Subcutaneous adipose tissue (tissue), 4 donors: ENCODE results near the gene RAMACL. TPM values are rescaled to one million over a fixed set of nuclear protein-coding genes. Genes with fewer than 3 reads are reported as not detected.

ENCODE experiments used
- CTCF ChIP-seq: fragments of 450-650 bp; IDR thresholded peaks from one replicate; pipeline ENCODE4 v1.5.1; 2016; ENCODE audit warnings: low read depth, mild to moderate bottlenecking, control low read depth, antibody characterized with exemption, moderate library complexity
- total RNA-seq, 4 donors: library from RNA; depleted of rRNA; stranded (reverse); fragments of >200 nt; gene quantifications; one replicate each; pipeline ENCODE4 v1.1.0, GENCODE V29; 2016

RAMACL gene
- total RNA-seq, 4 donors from 2014 or later: 8.8 to 13.2 (median 11.1) TPM

- no peak for TF ChIP-seq CTCF
These were observed 34.6 kb downstream of the RAMACL start for GRCh38 chr6:166551754-166552495.

GRCh38 chr6:166546653-166547052, 39.8 kb downstream of the RAMACL start:
- TF ChIP-seq CTCF: no peak

GRCh38 chr6:166545156-166546034, 41.1 kb downstream of the RAMACL start:
- TF ChIP-seq CTCF: no peak

GRCh38 chr6:166544296-166544605, 42.2 kb downstream of the RAMACL start:
- no peak for TF ChIP-seq CTCF

- no peak for TF ChIP-seq CTCF
These were observed 42.7 kb downstream of the RAMACL start for GRCh38 chr6:166543603-166544295.

- TF ChIP-seq CTCF: no peak
These were observed 43.9 kb downstream of the RAMACL start for GRCh38 chr6:166542580-166542912.
